GM23248 (cell line): Measurements from ENCODE around the gene SCLT1.

Experiments
- EZH2 ChIP-seq: fragments of 200-600 bp; sonication (generic); IDR thresholded peaks from 2 replicates; pipeline ENCODE4 v1.6.1; 2018; ENCODE audit warnings: antibody characterized with exemption, mild to moderate bottlenecking; ENCODE audit not compliant: insufficient read depth, poor library complexity, severe bottlenecking
- EZH2phosphoT487 ChIP-seq: fragments of 200-600 bp; sonication (generic); IDR thresholded peaks from 2 replicates; pipeline ENCODE4 v1.6.1; 2018; ENCODE audit warnings: antibody characterized with exemption, moderate library complexity, mild to moderate bottlenecking, low read depth; ENCODE audit not compliant: insufficient read depth

DNA sequence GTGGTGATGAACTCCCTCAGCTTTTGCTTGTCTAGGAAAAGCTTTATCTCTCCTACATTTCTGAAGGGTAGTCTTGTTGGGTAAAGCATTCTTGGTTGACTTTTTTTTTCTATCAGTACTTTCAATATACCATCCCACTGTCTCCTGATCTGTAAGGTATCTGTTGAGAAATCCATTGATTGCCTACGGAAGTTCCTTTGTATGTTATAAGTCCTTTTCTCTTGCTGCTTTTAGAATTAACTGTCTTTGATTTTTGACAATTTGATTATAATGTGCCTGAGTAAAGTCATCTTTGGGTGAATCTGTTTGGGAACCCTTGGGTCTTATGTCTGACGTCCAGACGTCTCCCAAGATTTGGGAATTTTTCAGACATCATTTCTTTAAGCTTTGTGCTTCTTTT, 30.8 kb downstream of the SCLT1 start:
- TF ChIP-seq EZH2 (no peak), EZH2phosphoT487 (no peak)
